DOHH2 (cell line): ENCODE data around the gene PRKAR1B.

Source experiments
- CTCF ChIP-seq: fragments of 200-600 bp; sonication (generic); IDR thresholded peaks from one replicate; pipeline ENCODE4 v1.5.1; 2014; ENCODE audit warnings: antibody characterized with exemption, mild to moderate bottlenecking, low read depth, low read length; ENCODE audit not compliant: poor library complexity, severe bottlenecking
- EZH2phosphoT487 ChIP-seq: fragments of 200-600 bp; sonication (generic); IDR thresholded peaks from 2 replicates; pipeline ENCODE4 v1.6.1; 2017; ENCODE audit warnings: borderline replicate concordance, mild to moderate bottlenecking, antibody characterized with exemption, low read length, moderate library complexity, mixed read lengths

- no peak for TF ChIP-seq CTCF
- no peak for TF ChIP-seq EZH2phosphoT487
Observed at GRCh38 chr7:555551-556160, 171.4 kb downstream of the PRKAR1B start.
